Bronchial epithelial cell (primary cell): ENCODE data around the gene SMYD3. TPM values are rescaled to one million over a fixed set of nuclear protein-coding genes. Genes with fewer than 3 reads are reported as not detected.

ENCODE experiments used
- DNase-seq: peaks from one replicate; pipeline ENCODE4 v3.0.0-alpha.2; 2010; ENCODE audit warnings: low read depth
- FAIRE-seq: peaks from 2 replicates; lab custom pipeline; 2011; peaks lifted over from hg19 to GRCh38; lab: Jason Lieb, UNC
- H3K27me3 ChIP-seq: 2 replicates; pipeline ENCODE4 v1.5.1; 2011; ENCODE audit warnings: low read length; ENCODE audit not compliant: control insufficient read depth, insufficient read depth
- H3K36me3 ChIP-seq: 2 replicates; pipeline ENCODE4 v1.5.1; 2011; ENCODE audit warnings: low read length; ENCODE audit not compliant: control insufficient read depth, insufficient read depth
- H3K4me3 ChIP-seq: 2 replicates; pipeline ENCODE4 v1.5.1; 2011; ENCODE audit warnings: mild to moderate bottlenecking, low read depth, low read length, control low read depth
- CTCF ChIP-seq: IDR thresholded peaks from 2 replicates; pipeline ENCODE4 v1.5.1; 2011; ENCODE audit warnings: mild to moderate bottlenecking, moderate library complexity, low read length, control low read depth, inconsistent platforms; ENCODE audit not compliant: insufficient read depth, severe bottlenecking
- total RNA-seq: library from RNA; depleted of rRNA; stranded (reverse); fragments of >200 nt; gene quantifications from 2 replicates; pipeline ENCODE4 v1.2.1, GENCODE V29; 2014

The SMYD3 gene
- total RNA-seq, 1 donor from 2014 or later, result 17.4 TPM

- no peaks in the 10 kb centered on the region for H3K36me3 ChIP-seq
- H3K4me3 ChIP-seq, result no peak overlapping the region
- no peaks in the 10 kb centered on the region for H3K27me3 ChIP-seq
- no peak for DNase-seq
- no peak for TF ChIP-seq CTCF
- FAIRE-seq, result no peak
Measured at GRCh38 chr1:246197076-246197475, 310.0 kb downstream of the SMYD3 start.

DNA sequence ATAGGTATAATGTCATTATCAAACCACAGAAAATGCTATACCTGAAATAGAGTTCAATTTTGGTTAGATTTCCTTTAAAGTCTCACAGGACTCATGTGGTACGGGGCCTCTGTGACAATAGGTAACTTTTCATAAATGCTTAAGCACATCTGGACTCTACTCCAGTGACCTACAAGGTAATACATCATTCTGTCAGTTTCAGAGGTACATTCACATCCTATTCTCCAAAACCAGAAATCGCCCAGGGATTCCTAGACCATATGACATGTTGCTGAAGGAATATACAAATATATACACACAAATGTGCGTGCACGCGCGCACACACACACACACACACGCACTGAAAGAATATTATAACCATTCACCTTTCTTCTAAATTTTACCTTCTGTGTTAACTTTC, 311.8 kb downstream of the SMYD3 start:
- Histone ChIP-seq H3K36me3 (no peaks in the 10 kb centered on the region), H3K4me3 (no peak overlapping the region), H3K27me3 (no peaks in the 10 kb centered on the region)
- FAIRE-seq, result no peak
- no peak for DNase-seq
- TF ChIP-seq CTCF, result no peak

- H3K36me3 ChIP-seq, result no peaks in the 10 kb centered on the region
- no peak for TF ChIP-seq CTCF
- FAIRE-seq, result no peak
Measured at GRCh38 chr1:246193537-246193936, 313.5 kb downstream of the SMYD3 start.

DNA sequence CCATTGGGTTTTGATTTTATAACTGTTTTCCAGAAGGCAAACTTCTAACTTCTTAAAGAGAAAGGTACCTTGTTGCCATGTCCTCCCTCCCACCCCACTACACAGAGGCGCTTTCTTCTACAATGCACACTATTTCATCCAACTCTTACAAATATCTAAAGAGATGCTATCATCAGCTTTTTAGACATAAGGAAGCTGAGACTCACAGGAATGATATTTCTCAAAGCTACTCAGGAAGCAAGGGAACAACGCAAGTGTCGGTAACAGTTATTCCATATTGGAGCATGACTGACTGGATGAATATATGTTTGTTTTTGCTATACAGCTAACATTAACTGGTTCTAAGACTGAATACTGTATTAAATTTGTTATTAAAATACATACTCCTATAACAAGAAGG, 318.0 kb downstream of the SMYD3 start:
- FAIRE-seq (no peak), DNase-seq (no peak)
- TF ChIP-seq CTCF, result no peak
- H3K36me3 ChIP-seq, result no peaks in the 10 kb centered on the region
- H3K27me3 ChIP-seq, result no peaks in the 10 kb centered on the region
- H3K4me3 ChIP-seq, result no peak overlapping the region

More at GRCh38 chr1:246193537-246193936, 313.5 kb downstream of the SMYD3 start:
- Histone ChIP-seq H3K27me3 (no peaks in the 10 kb centered on the region), H3K4me3 (no peak overlapping the region)
- DNase-seq, result no peak

DNA sequence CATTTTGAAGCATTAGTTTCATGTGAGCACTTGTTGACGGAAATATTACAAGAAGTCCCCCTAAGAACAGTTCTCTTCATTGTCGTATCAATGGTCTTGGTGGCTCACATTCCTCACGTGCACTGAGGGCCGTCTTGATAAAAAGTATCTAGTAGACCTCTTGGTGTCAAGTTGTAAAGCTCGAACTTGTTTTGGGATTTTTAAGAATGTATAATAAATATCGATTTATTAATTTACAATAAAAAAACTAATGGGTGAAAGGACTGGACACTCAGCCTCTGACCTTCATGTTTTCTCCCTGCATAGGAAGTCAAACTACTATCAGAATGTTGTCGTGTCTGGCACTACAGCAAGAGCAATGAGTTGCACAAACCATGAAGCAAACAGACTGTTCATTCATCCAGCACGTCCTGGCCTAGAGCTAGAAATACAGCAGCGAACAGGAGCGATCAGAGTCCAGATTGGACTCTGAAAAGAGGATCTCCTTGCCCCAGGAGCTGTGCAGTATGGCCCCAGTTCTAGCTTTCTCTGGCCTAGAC, 319.2 kb downstream of the SMYD3 start:
- Histone ChIP-seq H3K27me3 (no peaks in the 10 kb centered on the region), H3K4me3 (no peak overlapping the region), H3K36me3 (no peaks in the 10 kb centered on the region)
- no peak for DNase-seq
- TF ChIP-seq CTCF, result no peak
- FAIRE-seq, result no peak

DNA sequence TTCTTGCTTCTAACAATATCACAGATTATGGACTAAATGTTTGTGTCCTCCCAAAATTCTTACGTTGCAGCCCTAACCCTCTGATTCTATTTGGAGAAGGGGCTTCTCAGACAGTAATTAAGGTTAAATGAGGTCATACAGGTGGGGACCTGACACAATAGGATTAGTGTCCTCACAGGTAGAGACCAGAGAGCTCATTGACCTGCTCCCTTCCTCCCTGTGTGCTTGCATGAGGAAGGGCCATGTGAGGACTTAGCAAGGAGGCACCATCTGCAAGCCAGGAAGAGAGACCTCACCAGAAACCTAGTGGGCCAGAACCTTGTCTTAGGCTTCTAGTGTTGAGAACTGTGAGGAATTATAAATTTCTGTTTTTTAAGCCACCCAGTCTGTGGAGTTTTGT, 322.6 kb downstream of the SMYD3 start:
- TF ChIP-seq CTCF, result no peak
- no peak for FAIRE-seq
- Histone ChIP-seq H3K27me3 (no peaks in the 10 kb centered on the region), H3K4me3 (no peak overlapping the region), H3K36me3 (no peaks in the 10 kb centered on the region)
- DNase-seq, result no peak
